H9 (cell line): ENCODE measurements around the gene HORMAD1. TPM values are rescaled to one million over a fixed set of nuclear protein-coding genes. Genes with fewer than 3 reads are reported as not detected.

Experiments
- DNase-seq: peaks from one replicate; pipeline ENCODE4 v3.0.0-alpha.2; 2017
- H2AFZ ChIP-seq: one replicate; pipeline ENCODE4 v1.6.1; 2013; ENCODE audit warnings: mild to moderate bottlenecking, low read length, control low read depth, moderate library complexity
- H2AK5ac ChIP-seq: 2 replicates; pipeline ENCODE4 v1.6.1; 2013; ENCODE audit warnings: low read length, control low read depth, mixed read lengths; ENCODE audit not compliant: insufficient read length
- H2BK120ac ChIP-seq: one replicate; pipeline ENCODE4 v1.6.1; 2013; ENCODE audit warnings: low read depth, mild to moderate bottlenecking, low read length, control low read depth, inconsistent platforms; ENCODE audit not compliant: poor library complexity, severe bottlenecking
- H2BK12ac ChIP-seq: 2 replicates; pipeline ENCODE4 v1.6.1; 2013; ENCODE audit warnings: low read length, control low read depth, mixed read lengths, low read depth; ENCODE audit not compliant: insufficient read length
- H2BK15ac ChIP-seq: 2 replicates; pipeline ENCODE4 v1.6.1; 2013; ENCODE audit warnings: low read depth, low read length, control low read depth
- H2BK20ac ChIP-seq: one replicate; pipeline ENCODE4 v1.6.1; 2013; ENCODE audit warnings: low read depth, mild to moderate bottlenecking, low read length, control low read depth, inconsistent platforms; ENCODE audit not compliant: poor library complexity, severe bottlenecking
- H2BK5ac ChIP-seq: 2 replicates; pipeline ENCODE4 v1.6.1; 2013; ENCODE audit warnings: low read length, control low read depth, mixed read lengths; ENCODE audit not compliant: insufficient read length
- H3K14ac ChIP-seq: 2 replicates; pipeline ENCODE4 v1.6.1; 2013; ENCODE audit warnings: low read length, control low read depth; ENCODE audit not compliant: insufficient read depth
- H3K18ac ChIP-seq: 2 replicates; pipeline ENCODE4 v1.6.1; 2013; ENCODE audit warnings: low read depth, mild to moderate bottlenecking, mixed read lengths, low read length, control low read depth; ENCODE audit not compliant: insufficient read length
- H3K23ac ChIP-seq: 2 replicates; pipeline ENCODE4 v1.6.1; 2013; ENCODE audit warnings: low read length, control low read depth, mixed read lengths, low read depth; ENCODE audit not compliant: insufficient read length
- H3K23me2 ChIP-seq: 2 replicates; pipeline ENCODE4 v1.6.1; 2013; ENCODE audit warnings: low read depth, mild to moderate bottlenecking, mixed read lengths, low read length, control low read depth; ENCODE audit not compliant: insufficient read length, poor library complexity, severe bottlenecking
- H3K27ac ChIP-seq: 2 replicates; pipeline ENCODE4 v1.5.1; 2013; ENCODE audit warnings: low read length, control low read depth, mixed read lengths, low read depth; ENCODE audit not compliant: insufficient read length
- H3K27me3 ChIP-seq: 2 replicates; pipeline ENCODE4 v1.6.1; 2013; ENCODE audit warnings: low read length, control low read depth, inconsistent platforms; ENCODE audit not compliant: insufficient read depth
- H3K4ac ChIP-seq: 2 replicates; pipeline ENCODE4 v1.6.1; 2013; ENCODE audit warnings: low read depth, mild to moderate bottlenecking, control low read depth, inconsistent platforms, low read length, moderate library complexity
- H3K4me1 ChIP-seq: 2 replicates; pipeline ENCODE4 v1.6.1; 2013; ENCODE audit warnings: low read length, control low read depth, inconsistent platforms; ENCODE audit not compliant: insufficient read depth
- H3K4me2 ChIP-seq: 2 replicates; pipeline ENCODE4 v1.6.1; 2013; ENCODE audit warnings: low read length, control low read depth, mixed read lengths; ENCODE audit not compliant: insufficient read length, insufficient read depth
- H3K56ac ChIP-seq: 2 replicates; pipeline ENCODE4 v1.6.1; 2013; ENCODE audit warnings: low read depth, mild to moderate bottlenecking, mixed read lengths, low read length, control low read depth; ENCODE audit not compliant: insufficient read length
- H3K79me1 ChIP-seq: 2 replicates; pipeline ENCODE4 v1.6.1; 2013; ENCODE audit warnings: low read depth, mild to moderate bottlenecking, moderate library complexity, low read length, control low read depth, inconsistent platforms; ENCODE audit not compliant: insufficient read depth, poor library complexity, severe bottlenecking
- H3K79me2 ChIP-seq: 2 replicates; pipeline ENCODE4 v1.6.1; 2013; ENCODE audit warnings: low read length, control low read depth, inconsistent platforms; ENCODE audit not compliant: insufficient read depth
- H3K9ac ChIP-seq: 2 replicates; pipeline ENCODE4 v1.6.1; 2013; ENCODE audit warnings: low read length, control low read depth, mixed read lengths; ENCODE audit not compliant: insufficient read length; ENCODE audit errors: extremely low read depth
- H3K9me3 ChIP-seq: one replicate; pipeline ENCODE4 v1.6.1; 2013; ENCODE audit warnings: low read depth, low read length, inconsistent platforms; ENCODE audit not compliant: control insufficient read depth
- H3T11ph ChIP-seq: one replicate; pipeline ENCODE4 v1.6.1; 2013; ENCODE audit warnings: mild to moderate bottlenecking, low read length, control low read depth, inconsistent platforms
- H4K20me1 ChIP-seq: one replicate; pipeline ENCODE4 v1.6.1; 2013; ENCODE audit not compliant: control insufficient read depth, insufficient read length, insufficient read depth
- H4K5ac ChIP-seq: 2 replicates; pipeline ENCODE4 v1.6.1; 2013; ENCODE audit warnings: low read depth, mild to moderate bottlenecking, mixed read lengths, low read length, control low read depth; ENCODE audit not compliant: insufficient read length
- H4K8ac ChIP-seq: replicated peaks from 2 replicates; pipeline ENCODE4 v1.6.1; 2013; ENCODE audit warnings: low read length, control low read depth, mixed read lengths, low read depth; ENCODE audit not compliant: insufficient read length
- H4K91ac ChIP-seq: 2 replicates; pipeline ENCODE4 v1.6.1; 2013; ENCODE audit warnings: low read depth, mild to moderate bottlenecking, moderate library complexity, mixed read lengths, low read length, control low read depth; ENCODE audit not compliant: insufficient read length
- H3K27ac Mint-ChIP-seq, 3 experiments: 2 replicates in 2 of 3; 3 replicates in 1 of 3; pipeline ENCODE4 v1.8.0; 2020 to 2021; ENCODE audit warnings: mixed read lengths in 3 of 3, mild to moderate bottlenecking in 1 of 3, moderate library complexity in 1 of 3
- H3K27me3 Mint-ChIP-seq: 2 replicates; pipeline ENCODE4 v1.8.0; 2021; ENCODE audit warnings: low read depth, mild to moderate bottlenecking, moderate library complexity, mixed read lengths
- H3K36me3 Mint-ChIP-seq, 3 experiments: 2 replicates in 2 of 3; 3 replicates in 1 of 3; pipeline ENCODE4 v1.8.0; 2020 to 2021; ENCODE audit warnings: low read depth in 3 of 3, mixed read lengths in 3 of 3; ENCODE audit not compliant: insufficient read depth in 1 of 3
- H3K4me1 Mint-ChIP-seq, 2 experiments: 2 replicates each; pipeline ENCODE4 v1.8.0; 2020; ENCODE audit warnings: mixed read lengths in 2 of 2
- H3K4me3 Mint-ChIP-seq, 2 experiments: 2 replicates in 1 of 2; 3 replicates in 1 of 2; pipeline ENCODE4 v1.8.0; 2020 to 2021; ENCODE audit warnings: mild to moderate bottlenecking in 2 of 2, mixed read lengths in 2 of 2, moderate library complexity in 1 of 2
- H3K9me3 Mint-ChIP-seq, 2 experiments: 2 replicates in 1 of 2; 3 replicates in 1 of 2; pipeline ENCODE4 v1.8.0; 2020; ENCODE audit warnings: mild to moderate bottlenecking in 2 of 2, mixed read lengths in 2 of 2, moderate library complexity in 1 of 2
- WGBS: extraction: QIAGEN DNeasy Blood & Tissue Kit; methylation state at CpG from one replicate; pipeline ENCODE4 v1.1.7; 2013; ENCODE audit warnings: missing lambda C conversion rate, low lambda C conversion rate, mixed read lengths; ENCODE audit not compliant: insufficient read length; ENCODE audit errors: extremely low coverage; 5-methylcytosine and 5-hydroxymethylcytosine counted together
- total RNA-seq: library from RNA; stranded (reverse); gene quantifications from 2 replicates; pipeline ENCODE4 v1.2.1, GENCODE V29; 2021
- TF ChIP-seq, protein P1 (sequence below): fragments of 200-600 bp; sonication (generic); conservative IDR thresholded peaks from 3 replicates; pipeline ENCODE4 v1.8.0; 2021; ENCODE audit warnings: antibody characterized with exemption, mild to moderate bottlenecking

The HORMAD1 gene
- total RNA-seq, 1 experiment from 2014 or later: not detected

DNA sequence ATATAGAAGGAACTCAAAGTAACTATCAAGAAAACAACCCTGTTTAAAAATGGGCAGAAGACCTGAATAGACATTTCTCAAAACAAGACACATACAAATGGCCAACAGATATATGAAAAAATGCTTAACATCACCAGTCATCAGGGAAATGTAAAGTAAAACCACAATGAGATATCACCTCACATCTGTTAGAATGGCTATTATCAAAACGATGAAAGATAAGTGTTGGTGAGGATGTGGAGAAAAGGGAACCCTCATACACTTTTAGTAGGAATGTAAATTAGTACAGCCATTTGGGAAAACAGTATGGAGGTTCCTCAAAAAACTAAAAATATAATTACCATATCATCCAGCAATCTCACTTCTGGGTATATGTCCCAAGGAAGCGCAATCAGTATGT lies 41.9 kb upstream of the HORMAD1 start:
- H3K27me3 Mint-ChIP-seq: peaks cover 3% of the 10 kb centered on the region; the same call in 1 of the 2 replicates
- Histone ChIP-seq H3K4ac (no peak overlapping the region), H2BK120ac (no peak overlapping the region), H3K18ac (no peak overlapping the region), H4K20me1 (no peaks in the 10 kb centered on the region), H3K79me2 (no peaks in the 10 kb centered on the region), H2BK5ac (no peak overlapping the region), H2BK20ac (no peak overlapping the region), H4K8ac (no peak overlapping the region), H3T11ph (no peak overlapping the region), H3K9ac (no peak overlapping the region), H3K27ac (no peak overlapping the region), H3K27me3 (no peaks in the 10 kb centered on the region), H4K5ac (no peak overlapping the region), H3K14ac (no peak overlapping the region), H2AK5ac (no peak overlapping the region), H3K56ac (no peak overlapping the region), H3K4me1 (no peaks in the 10 kb centered on the region), H3K9me3 (no peaks in the 10 kb centered on the region), H2BK15ac (no peak overlapping the region), H3K79me1 (no peaks in the 10 kb centered on the region), H3K4me2 (no peak overlapping the region), H2AFZ (no peak overlapping the region), H4K91ac (no peak overlapping the region), H3K23ac (no peak overlapping the region), H2BK12ac (no peak overlapping the region), H3K23me2 (no peaks in the 10 kb centered on the region)
- H3K4me1 Mint-ChIP-seq: no peaks in the 10 kb centered on the region
- peaks cover 0 to 7% (median 5%) of the 10 kb centered on the region in 3 experiments; a peak in 5 of 7 replicates for H3K36me3 Mint-ChIP-seq
- TF ChIP-seq, protein P1, sequence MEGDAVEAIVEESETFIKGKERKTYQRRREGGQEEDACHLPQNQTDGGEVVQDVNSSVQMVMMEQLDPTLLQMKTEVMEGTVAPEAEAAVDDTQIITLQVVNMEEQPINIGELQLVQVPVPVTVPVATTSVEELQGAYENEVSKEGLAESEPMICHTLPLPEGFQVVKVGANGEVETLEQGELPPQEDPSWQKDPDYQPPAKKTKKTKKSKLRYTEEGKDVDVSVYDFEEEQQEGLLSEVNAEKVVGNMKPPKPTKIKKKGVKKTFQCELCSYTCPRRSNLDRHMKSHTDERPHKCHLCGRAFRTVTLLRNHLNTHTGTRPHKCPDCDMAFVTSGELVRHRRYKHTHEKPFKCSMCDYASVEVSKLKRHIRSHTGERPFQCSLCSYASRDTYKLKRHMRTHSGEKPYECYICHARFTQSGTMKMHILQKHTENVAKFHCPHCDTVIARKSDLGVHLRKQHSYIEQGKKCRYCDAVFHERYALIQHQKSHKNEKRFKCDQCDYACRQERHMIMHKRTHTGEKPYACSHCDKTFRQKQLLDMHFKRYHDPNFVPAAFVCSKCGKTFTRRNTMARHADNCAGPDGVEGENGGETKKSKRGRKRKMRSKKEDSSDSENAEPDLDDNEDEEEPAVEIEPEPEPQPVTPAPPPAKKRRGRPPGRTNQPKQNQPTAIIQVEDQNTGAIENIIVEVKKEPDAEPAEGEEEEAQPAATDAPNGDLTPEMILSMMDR: no peak
- no CpG with 5 or more reads among the region's 2 CpGs for WGBS
- no peak overlapping the region for H3K27ac Mint-ChIP-seq
- no peak overlapping the region for H3K4me3 Mint-ChIP-seq
- peaks cover 7% of the 10 kb centered on the region in 2 experiments for H3K9me3 Mint-ChIP-seq
- no peak for DNase-seq
